ENCODE results near the gene USB1.

DNA sequence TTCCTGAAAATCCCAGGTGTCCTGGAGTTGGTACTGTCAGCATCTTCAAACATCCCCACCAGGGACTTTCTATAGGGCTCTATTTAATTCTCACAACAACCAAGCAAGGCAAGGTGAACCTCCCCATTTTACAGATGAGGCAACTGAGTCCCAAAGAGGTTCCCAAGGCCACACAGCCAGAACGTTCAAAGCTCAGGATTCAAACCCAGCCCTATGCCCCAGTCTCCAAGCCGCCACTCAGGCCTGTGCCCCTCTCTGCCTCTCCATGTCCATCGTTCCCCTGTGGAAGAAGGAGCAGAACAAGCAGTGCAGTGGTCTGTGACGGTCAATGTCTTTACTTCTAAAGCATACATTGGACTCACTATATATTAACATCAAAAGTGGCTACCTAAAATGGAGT is 6.8 kb upstream of the USB1 start:
- TF ChIP-seq EZH2phosphoT487 (IDR thresholded peaks at IDR 0.05; ENCODE audit: insufficient read depth, low read depth): no peak
- no peak for TF ChIP-seq EZH2 (IDR thresholded peaks at IDR 0.05; ENCODE audit: insufficient read depth, poor library complexity, severe bottlenecking)
